ENCODE results near the gene ZMPSTE24.
A peak's percentile ranks its signal among the peaks of the same experiment; 100 is the strongest.
"Not testable (repeated sequence)": the region's sequence is repeated elsewhere in the genome, so short reads cannot be mapped to it uniquely, and the experiment has no call there.

Gene ZMPSTE24

GRCh38 chr1:40257688-40258444 is at the start of gene ZMPSTE24:
TSS of gene ZMPSTE24 (plus strand) at chr1:40258236. CDS start at chr1:40258272, 36 bp downstream.
- DNase-seq: peak; percentile 98

DNA sequence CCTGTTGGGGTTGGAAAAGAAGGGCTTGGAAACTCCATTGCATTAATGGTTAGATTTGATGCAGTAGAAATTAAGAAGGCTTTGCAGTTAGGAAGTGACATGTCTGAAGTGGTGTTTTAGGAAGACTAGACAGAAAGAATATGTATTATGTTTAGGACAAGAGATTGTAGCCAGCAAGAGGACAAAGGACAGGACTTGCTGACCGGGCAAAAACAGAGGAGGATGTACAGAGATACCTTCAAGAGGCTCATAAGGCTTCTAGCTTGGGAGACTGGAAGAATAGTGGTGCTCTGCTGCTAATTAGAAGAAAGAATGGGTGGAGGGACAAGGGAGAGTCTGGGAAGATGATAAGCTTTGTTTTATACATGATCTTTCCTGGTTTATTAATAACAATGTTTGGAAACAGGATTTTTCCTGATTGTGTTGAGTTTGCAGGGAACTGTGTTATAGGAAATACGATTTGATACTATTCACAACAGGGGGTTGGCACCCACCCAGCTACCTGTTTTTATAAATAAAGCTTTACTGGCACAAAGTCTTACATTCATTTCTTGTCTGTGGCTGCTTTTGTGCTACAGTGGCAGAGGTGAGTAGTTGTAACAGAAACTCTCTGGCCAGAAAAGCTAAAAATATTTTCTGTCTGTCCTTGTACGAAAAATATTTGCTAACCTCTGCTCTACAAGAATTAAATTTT is 47.4 kb upstream of the ZMPSTE24 start:
- DNase-seq: no peak

DNA sequence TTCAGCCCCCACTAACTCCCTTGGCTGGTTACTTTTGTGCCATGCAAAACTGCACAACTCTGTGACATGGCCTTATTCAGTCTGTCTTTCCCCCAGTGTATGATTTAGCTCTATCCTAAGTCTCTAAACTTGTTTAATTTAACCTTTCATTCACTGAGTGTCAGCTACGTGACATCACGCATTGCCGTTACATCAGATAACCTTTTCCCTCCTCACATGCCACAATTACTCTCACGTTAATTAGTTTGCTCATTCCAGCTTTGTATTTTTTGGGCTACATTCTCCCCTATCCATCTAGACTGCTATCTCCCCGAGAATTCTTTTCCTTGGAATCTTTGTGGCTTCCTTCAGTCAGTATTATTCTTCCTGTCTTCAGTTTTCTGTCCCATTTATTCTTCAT is 39.7 kb upstream of the ZMPSTE24 start:
- DNase-seq: no peak

- not testable (repeated sequence) for DNase-seq
These were observed 36.5 kb upstream of the ZMPSTE24 start for GRCh38 chr1:40221471-40221905.

DNA sequence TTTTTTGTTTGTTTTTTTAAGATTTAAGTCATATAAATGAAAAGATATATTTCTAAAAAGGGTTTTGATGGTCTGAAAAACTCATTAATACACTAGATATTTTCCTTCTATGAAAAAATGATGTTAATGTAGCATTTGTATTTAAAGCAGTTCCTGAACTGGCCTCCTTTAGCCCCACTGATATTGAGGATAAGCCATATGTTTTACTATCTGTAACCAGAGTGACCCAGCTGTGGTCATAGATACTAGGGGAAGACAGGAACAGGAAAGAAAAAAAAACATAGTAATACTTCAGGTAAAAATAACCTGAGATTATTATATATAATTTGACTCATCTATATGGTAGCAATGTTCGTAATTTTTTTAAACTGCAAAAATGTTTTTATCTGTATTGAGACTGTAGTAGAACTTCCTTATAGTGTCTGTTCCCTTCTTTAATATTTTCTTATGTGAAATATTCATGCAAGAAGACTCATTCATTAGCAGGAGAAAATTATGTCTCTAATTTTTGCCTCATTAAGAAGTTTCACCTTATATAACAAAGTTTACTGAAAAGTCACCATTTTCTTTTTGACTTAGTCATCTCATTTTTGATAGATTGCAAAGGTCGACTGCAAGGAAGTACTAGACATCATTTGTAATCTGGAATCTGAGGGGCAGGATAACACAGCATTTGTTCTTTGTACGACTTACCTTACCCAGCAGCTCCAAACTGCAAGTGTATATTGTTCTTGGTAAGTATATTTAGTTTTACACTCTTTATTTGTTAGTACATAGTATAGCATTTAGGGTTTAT is 35.9 kb upstream of the ZMPSTE24 start:
- DNase-seq: no peak

DNA sequence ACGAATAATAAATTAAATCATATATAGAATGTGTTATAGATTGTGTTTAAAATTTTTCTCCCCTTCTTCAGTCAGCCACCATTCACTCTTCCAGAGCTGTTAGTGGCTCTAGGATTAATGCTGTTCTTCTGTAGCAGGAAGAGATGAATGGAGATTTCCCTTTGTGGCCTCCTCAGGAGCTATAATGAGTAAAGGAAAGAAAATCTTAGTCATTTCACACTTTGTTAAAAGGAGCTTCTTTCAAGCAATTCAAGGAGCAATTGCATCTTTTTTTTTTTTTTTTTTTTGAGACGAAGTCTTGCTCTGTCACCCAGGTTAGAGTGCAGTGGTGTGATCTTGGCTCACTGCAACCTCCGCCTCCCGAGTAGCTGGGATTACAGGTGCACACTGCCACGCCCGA is 34.0 kb upstream of the ZMPSTE24 start:
- no peak for DNase-seq

- DNase-seq: no peak
These were observed 31.8 kb upstream of the ZMPSTE24 start for GRCh38 chr1:40226192-40226591.

GRCh38 chr1:40232444-40232843 is 25.6 kb upstream of the ZMPSTE24 start:
- DNase-seq: peak; percentile 90

DNA sequence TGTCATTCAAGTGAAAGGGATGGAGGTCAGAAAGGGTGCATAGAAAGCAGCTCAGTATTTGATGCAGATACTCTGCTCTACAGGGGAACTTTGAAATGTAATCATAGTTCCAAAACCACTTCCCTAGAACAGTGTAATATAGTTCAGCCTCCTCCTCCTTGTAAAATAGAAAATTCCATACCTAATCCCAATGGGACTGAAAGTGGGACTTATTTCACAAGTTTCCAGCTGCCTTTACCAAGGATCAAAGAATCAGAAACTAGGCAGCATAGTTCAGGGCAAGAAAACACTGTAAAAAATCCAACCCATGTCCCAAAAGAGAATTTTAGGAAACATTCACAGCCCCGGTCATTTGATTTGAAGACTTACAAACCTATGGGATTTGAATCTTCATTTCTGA is 18.4 kb upstream of the ZMPSTE24 start:
- no peak for DNase-seq

DNA sequence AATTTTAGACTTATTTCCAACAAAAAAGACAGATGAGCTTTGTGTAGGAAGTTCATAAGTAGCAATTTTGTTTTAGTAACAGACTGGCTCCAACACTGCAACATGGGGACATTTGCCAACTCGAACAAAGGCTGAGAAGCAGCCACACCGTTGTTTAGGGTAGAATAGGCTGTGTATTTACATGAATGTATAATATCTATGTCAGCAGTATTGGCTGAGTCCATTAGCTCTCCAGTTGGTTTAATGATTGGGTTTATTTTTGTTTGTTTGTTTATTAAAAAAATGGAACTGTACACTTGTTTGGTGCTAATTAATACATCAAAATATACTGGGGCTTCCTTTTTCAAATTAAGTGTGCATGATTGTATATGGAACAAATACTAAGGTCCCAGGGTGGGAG is 17.6 kb upstream of the ZMPSTE24 start:
- DNase-seq: no peak

DNA sequence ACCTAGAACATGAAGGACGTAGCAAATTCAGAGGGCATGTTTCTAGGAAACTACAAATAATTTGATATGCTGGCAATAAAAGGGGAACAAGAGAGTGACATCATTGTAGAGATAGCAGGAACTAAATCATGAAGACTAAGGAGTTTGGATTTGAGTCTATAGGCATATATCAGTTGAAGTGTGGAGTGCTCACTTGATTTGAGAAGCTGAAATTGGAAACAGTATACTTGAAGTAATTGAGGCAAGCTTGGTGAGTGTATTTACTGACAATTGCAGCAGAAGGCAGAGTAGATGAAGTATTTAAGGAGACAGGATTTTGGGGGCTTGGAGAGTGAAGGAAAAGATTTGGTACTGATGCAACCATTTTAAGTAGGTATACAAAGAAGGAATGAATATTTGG is 16.7 kb upstream of the ZMPSTE24 start:
- DNase-seq: no peak

DNA sequence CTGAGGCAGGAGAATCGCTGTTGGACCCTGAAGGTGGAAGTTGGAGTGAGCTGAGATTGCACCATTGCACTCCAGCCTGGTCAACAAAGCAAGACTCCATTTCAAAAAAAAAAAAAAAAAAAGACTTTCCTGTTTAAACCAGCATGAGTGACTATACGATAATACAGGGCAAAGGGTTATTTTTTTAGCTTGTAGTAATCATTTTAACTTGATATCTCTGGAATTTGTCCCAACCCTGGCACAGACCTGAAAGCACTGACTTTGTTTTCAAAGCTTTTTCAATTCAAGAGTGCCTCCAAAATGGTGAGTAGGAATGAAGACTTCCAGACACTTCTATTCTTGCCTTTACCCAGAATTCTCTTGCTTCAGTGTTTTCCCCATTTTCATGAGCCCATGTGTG is 14.7 kb upstream of the ZMPSTE24 start:
- no peak for DNase-seq

GRCh38 chr1:40244138-40244744 is 13.8 kb upstream of the ZMPSTE24 start:
- no peak for DNase-seq

- no peak for DNase-seq
These were observed 12.3 kb upstream of the ZMPSTE24 start for GRCh38 chr1:40245686-40246085.

DNA sequence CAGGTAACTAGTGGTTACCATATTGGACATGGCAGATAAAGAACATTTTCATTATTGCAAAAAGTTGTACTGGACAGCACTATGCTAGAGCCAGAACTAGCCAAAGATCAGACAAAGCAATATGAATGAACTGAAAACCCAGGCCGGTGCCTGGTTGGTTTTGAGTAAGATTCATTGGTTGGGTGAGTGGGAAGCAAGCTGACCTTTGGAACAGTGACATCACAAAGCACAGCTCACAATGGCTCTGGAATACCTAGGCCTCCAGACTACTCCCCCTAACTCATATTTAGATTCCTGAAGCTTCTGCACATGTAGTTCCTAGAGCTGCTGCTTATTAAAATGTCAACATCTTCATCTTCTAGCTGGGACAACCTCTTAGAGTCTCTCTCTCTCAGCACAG is 10.4 kb upstream of the ZMPSTE24 start, which contains the start of gene TMCO2:
Gene TMCO2, plus strand, starts transcription at position 283 of the 400 bp plus-strand sequence. Its CDS starts 57 bp downstream, at position 340.
- DNase-seq: no peak

- DNase-seq: no peak
These were observed 9.6 kb upstream of the ZMPSTE24 start for GRCh38 chr1:40248412-40248811.

GRCh38 chr1:40251456-40251855 is 6.6 kb upstream of the ZMPSTE24 start:
- no peak for DNase-seq

GRCh38 chr1:40252601-40253000 is 5.4 kb upstream of the ZMPSTE24 start:
- DNase-seq: no peak

DNA sequence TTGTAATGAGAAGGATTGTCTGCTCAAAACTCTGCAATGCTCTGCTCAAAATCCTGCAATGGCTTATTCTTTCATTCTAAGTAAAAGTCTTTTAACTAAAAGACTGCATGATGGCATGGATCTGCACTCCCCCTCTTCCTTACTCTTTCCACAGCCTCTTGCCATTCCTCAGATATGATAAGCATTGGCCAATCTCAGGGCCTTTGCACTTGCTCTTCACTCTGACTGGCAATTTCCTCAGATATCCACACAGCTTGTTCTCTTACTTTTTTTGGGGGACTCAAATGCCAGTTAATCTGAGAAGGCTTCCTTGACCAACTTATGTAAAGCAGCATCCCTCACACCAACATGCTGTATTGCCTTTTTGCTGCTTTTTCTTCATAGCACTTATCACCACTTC is 2.8 kb upstream of the ZMPSTE24 start:
- no peak for DNase-seq

DNA sequence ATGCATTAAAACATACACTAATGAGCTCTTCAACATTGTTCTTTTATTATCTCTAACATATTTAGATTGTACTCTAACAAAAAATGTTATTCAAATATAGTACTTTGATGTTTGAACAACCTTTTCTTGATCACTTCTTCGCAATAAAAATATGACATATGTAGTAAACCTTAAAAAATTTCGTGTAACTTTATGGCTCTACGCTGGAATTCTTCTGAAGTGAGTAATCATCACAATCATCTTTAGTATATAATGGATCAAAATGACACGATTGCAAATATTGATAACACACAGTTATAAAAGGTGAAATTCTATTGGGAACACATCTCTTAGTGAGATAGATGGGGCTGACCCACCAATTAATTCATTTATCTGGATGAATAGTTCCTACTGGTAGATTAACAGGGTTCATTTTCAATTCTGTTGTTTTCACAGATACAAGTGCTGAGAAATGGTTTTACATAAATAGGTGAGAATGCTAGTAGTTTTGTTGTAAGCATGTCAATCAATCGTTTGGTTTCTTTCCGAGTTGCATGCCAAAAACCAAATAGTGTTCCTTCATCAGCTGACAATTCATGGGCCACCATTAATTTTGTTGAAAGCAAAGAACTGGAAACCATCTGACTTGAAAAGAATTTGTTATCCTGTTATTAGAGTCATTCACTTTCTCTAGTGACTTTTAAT is 1.5 kb upstream of the ZMPSTE24 start:
- DNase-seq: no peak

GRCh38 chr1:40257313-40257687 is 736 bp upstream of the ZMPSTE24 start:
- DNase-seq: no peak

GRCh38 chr1:40258445-40258769 is 371 bp downstream of the ZMPSTE24 start:
- DNase-seq: no peak

DNA sequence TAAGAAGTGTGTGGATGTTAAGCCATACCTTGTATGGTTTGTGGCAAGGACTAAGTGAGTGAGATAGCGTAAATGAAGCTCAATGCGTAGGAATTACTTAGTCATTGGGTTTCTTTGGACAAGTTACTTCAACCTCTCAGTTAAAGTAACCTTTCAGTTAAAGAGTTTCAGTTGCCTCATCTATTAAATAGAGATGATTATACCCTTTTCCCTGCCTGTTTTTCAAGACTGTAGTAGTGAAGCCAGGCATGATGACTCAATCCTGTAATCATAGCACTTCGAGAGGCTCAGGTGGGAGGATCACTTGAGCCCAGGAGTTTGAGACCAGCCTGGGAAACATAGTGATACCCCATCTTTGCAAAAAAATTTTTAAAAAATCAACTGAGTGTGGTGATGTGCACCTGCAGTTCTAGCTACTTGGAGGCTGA is 6.3 kb downstream of the ZMPSTE24 start:
- no peak for DNase-seq

Measured in RPMI8226 (cell line).